ENCODE measurements around the gene PYY. TPM values are rescaled to one million over a fixed set of nuclear protein-coding genes. Genes with fewer than 3 reads are reported as not detected.

Gene PYY
- total RNA-seq, 4 donors from 2014 or later = 7.5 to 58.0 (median 27.5) TPM; not detected in 1

GRCh38 chr17:43924558-43924957, 29.2 kb downstream of the PYY start:
- no peaks in the 10 kb centered on the region for H3K27me3 ChIP-seq
- no peak for DNase-seq
- no peak overlapping the region for H3K4me3 ChIP-seq
- TF ChIP-seq CTCF (IDR thresholded peaks at IDR 0.05) (no peak), POLR2A (IDR thresholded peaks at IDR 0.05) (no peak)
- no peak overlapping the region for H3K27ac ChIP-seq
- no peaks in the 10 kb centered on the region for H3K9me3 ChIP-seq
- peaks cover 0 to 12% (median 4%) of the 10 kb centered on the region in 4 donors for H3K4me1 ChIP-seq
- no peaks in the 10 kb centered on the region for H3K36me3 ChIP-seq

GRCh38 chr17:43920500-43921095, 33.1 kb downstream of the PYY start:
- TF ChIP-seq POLR2A (IDR thresholded peaks at IDR 0.05) = no peak
- TF ChIP-seq CTCF (IDR thresholded peaks at IDR 0.05) = no peak
- no peak for DNase-seq
- H3K4me1 ChIP-seq = no peaks in the 10 kb centered on the region
- no peaks in the 10 kb centered on the region for H3K27me3 ChIP-seq
- no peaks in the 10 kb centered on the region for H3K36me3 ChIP-seq
- no peak overlapping the region for H3K4me3 ChIP-seq
- no peaks in the 10 kb centered on the region for H3K9me3 ChIP-seq
- H3K27ac ChIP-seq = no peak overlapping the region

- no peaks in the 10 kb centered on the region for H3K9me3 ChIP-seq
- TF ChIP-seq CTCF (IDR thresholded peaks at IDR 0.05) (no peak), POLR2A (IDR thresholded peaks at IDR 0.05) (no peak)
- H3K4me3 ChIP-seq = peak overlapping the region in 3 of 4 donors; percentile 35 to 46 (median 43)
- no peaks in the 10 kb centered on the region for H3K36me3 ChIP-seq
- DNase-seq = no peak
- H3K4me1 ChIP-seq = no peaks in the 10 kb centered on the region
- no peaks in the 10 kb centered on the region for H3K27me3 ChIP-seq
- H3K27ac ChIP-seq = no peak overlapping the region
Measured at GRCh38 chr17:43918026-43918389, 35.7 kb downstream of the PYY start.

- DNase-seq = peak; percentile 52 to 70 (median 70)
- Histone ChIP-seq H3K4me1 (no peaks in the 10 kb centered on the region), H3K27ac (peak overlapping the region in 2 of 4 donors; percentile 32 to 62), H3K27me3 (no peaks in the 10 kb centered on the region), H3K9me3 (no peaks in the 10 kb centered on the region), H3K36me3 (no peaks in the 10 kb centered on the region), H3K4me3 (peak overlapping the region; percentile 8 to 46 (median 39))
- TF ChIP-seq POLR2A (IDR thresholded peaks at IDR 0.05) (no peak), CTCF (IDR thresholded peaks at IDR 0.05) (peak; percentile 32 to 51 (median 42))
Measured at GRCh38 chr17:43917348-43918025, 36.3 kb downstream of the PYY start.

GRCh38 chr17:43917016-43917347, 36.8 kb downstream of the PYY start:
- TF ChIP-seq POLR2A (IDR thresholded peaks at IDR 0.05) = no peak
- TF ChIP-seq CTCF (IDR thresholded peaks at IDR 0.05) = no peak
- Histone ChIP-seq H3K4me1 (no peaks in the 10 kb centered on the region), H3K27ac (peak overlapping the region in 2 of 4 donors; percentile 32 to 62), H3K27me3 (no peaks in the 10 kb centered on the region), H3K36me3 (no peaks in the 10 kb centered on the region), H3K9me3 (no peaks in the 10 kb centered on the region), H3K4me3 (peak overlapping the region; percentile 8 to 46 (median 39))
- no peak for DNase-seq

All from Peyer's patch (tissue), 4 donors.